ENCODE measurements around the gene TAF10.

Gene TAF10

GRCh38 chr11:6616596-6617250 is 4.7 kb upstream of the TAF10 start:
- Histone ChIP-seq H3K36me3 (peaks cover 8 to 28% (median 15%) of the 10 kb centered on the region in 3 donors), H3K27ac (peak overlapping the region in 1 of 2 donors; percentile 96), H3K9me3 (no peaks in the 10 kb centered on the region), H3K4me1 (peaks cover 0 to 37% (median 22%) of the 10 kb centered on the region in 4 donors), H3K27me3 (no peaks in the 10 kb centered on the region), H3K4me3 (no peak overlapping the region)
- DNase-seq, result peak in 1 of 2 donors; percentile 63
- intact Hi-C loops (cut with DNase I; ENCODE audit: low total_unique reads), result no loop called here
- no peak for TF ChIP-seq CTCF (IDR thresholded peaks at IDR 0.05)

DNA sequence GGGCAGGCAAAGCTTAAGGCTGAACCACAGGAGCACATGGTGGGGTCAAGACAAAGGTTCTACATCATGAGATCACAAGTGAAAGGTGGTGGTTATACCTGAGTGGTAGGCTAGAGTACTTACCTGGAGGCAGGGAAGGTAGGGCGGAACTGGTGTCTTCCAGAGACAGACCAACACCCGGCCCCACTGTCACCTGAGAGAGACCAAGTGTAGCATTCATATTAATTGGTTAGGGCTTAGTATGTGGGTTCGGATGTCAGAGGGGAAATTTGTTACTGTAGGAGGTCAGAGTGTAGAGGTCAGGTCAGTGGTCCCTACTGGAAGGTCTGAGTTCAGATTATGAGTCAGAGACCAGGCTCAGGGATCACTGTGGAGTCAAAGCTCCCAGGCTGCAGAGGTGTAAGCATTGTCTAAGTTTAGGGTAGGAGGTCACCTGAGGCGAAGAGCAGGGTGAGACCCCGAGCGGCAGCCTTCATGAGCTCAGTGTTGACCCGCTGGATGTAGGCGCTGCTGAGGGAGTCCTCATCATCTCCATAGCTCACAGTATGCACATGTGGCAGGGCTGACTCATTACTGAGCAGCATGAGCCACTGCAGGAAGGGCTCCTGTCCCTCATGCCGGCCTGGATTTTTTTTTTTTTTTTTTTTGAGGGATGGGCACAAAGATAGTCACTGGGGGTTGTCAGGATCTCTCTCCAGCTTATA is 4.0 kb upstream of the TAF10 start:
- peaks cover 0 to 42% (median 25%) of the 10 kb centered on the region in 4 donors for H3K4me1 ChIP-seq
- TF ChIP-seq CTCF (IDR thresholded peaks at IDR 0.05), result no peak
- no peak overlapping the region for H3K4me3 ChIP-seq

GRCh38 chr11:6615046-6615445 is 3.0 kb upstream of the TAF10 start:
- intact Hi-C loops (cut with DNase I; ENCODE audit: low total_unique reads), result no loop called here
- peak overlapping the region; percentile 3 to 34 for H3K27ac ChIP-seq
- H3K27me3 ChIP-seq, result no peaks in the 10 kb centered on the region
- no peak for DNase-seq
- TF ChIP-seq CTCF (IDR thresholded peaks at IDR 0.05), result no peak
- peaks cover 22 to 45% (median 27%) of the 10 kb centered on the region in 3 donors for H3K36me3 ChIP-seq
- peaks cover 0 to 52% (median 34%) of the 10 kb centered on the region in 4 donors for H3K4me1 ChIP-seq
- no peaks in the 10 kb centered on the region for H3K9me3 ChIP-seq
- H3K4me3 ChIP-seq, result no peak overlapping the region

More for the DNA sequence above, 4.0 kb upstream of the TAF10 start:
- intact Hi-C loops (cut with DNase I; ENCODE audit: low total_unique reads), result no loop called here
- H3K36me3 ChIP-seq, result peaks cover 12 to 35% (median 17%) of the 10 kb centered on the region in 3 donors
- no peak for DNase-seq
- H3K9me3 ChIP-seq, result no peaks in the 10 kb centered on the region
- no peaks in the 10 kb centered on the region for H3K27me3 ChIP-seq
- peak overlapping the region; percentile 3 to 34 for H3K27ac ChIP-seq

DNA sequence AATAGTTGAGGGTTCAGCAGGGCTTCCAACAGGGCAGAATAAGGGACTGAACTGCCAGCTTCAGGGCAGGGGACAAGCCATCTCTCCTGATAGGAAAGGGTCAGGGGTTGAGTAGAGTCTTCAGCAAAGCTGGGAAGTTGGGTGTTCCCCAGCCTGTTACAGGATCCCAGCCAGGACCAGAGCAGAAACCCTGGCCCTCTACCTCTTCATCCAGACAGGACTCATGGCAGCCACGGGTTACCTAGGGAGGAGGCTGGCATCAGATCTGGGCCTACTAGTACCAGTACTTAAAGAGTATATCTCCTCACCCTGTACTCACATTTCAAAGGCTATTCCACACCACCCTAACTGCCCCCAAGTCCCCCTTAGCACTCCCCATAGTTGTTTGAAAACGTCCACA is 2.4 kb upstream of the TAF10 start:
- Histone ChIP-seq H3K4me3 (no peak overlapping the region), H3K27ac (peak overlapping the region; percentile 34 to 98), H3K36me3 (peaks cover 28 to 51% (median 33%) of the 10 kb centered on the region in 3 donors), H3K9me3 (no peaks in the 10 kb centered on the region), H3K4me1 (peaks cover 0 to 53% (median 38%) of the 10 kb centered on the region in 4 donors), H3K27me3 (no peaks in the 10 kb centered on the region)
- TF ChIP-seq CTCF (IDR thresholded peaks at IDR 0.05), result no peak
- intact Hi-C loops (cut with DNase I; ENCODE audit: low total_unique reads), result loop anchor here (5.0 kb wide), 1 partner anchor 43 kb away; the partner anchor contains the start of gene DCHS1
- no peak for DNase-seq

DNA sequence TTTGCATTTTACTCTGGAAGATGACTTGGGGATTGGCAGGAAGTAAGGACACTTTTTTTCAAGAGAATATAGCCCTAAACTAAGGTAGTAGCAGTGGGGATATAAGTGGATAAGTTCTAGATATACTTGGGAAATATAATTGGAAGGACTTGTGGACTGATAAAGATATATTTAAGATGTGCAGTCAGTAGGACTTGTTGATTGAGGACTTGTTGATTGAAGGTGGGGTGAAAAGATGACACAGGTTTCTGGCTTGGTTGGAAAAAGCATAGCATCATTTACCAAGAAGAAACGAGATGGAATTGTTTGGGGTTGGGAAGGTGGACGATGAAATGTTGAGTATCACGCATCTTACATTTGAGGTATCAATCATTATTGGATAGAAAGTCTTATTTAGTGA is 1.5 kb upstream of the TAF10 start:
- H3K4me3 ChIP-seq, result peak overlapping the region in 1 of 2 donors; percentile 82
- H3K36me3 ChIP-seq, result peaks cover 38 to 61% (median 43%) of the 10 kb centered on the region in 3 donors
- TF ChIP-seq CTCF (IDR thresholded peaks at IDR 0.05), result no peak
- no peaks in the 10 kb centered on the region for H3K27me3 ChIP-seq
- no peaks in the 10 kb centered on the region for H3K9me3 ChIP-seq
- H3K4me1 ChIP-seq, result peaks cover 0 to 60% (median 45%) of the 10 kb centered on the region in 4 donors
- intact Hi-C loops (cut with DNase I; ENCODE audit: low total_unique reads), result loop anchor here (5.0 kb wide), 1 partner anchor 44 kb away; the partner anchor contains the start of gene DCHS1
- DNase-seq, result no peak
- peak overlapping the region; percentile 95 to 98 for H3K27ac ChIP-seq

Measured in tibial artery (tissue), 4 donors.